Activated CD4-positive, alpha-beta T cell treated with anti-CD3 and anti-CD28 coated beads for 48 hours (primary cell): ENCODE results near the gene PLA1A.

Experiments
- DNase-seq: peaks from one replicate; pipeline ENCODE4 v3.0.0-alpha.2; 2020

PLA1A gene

DNA sequence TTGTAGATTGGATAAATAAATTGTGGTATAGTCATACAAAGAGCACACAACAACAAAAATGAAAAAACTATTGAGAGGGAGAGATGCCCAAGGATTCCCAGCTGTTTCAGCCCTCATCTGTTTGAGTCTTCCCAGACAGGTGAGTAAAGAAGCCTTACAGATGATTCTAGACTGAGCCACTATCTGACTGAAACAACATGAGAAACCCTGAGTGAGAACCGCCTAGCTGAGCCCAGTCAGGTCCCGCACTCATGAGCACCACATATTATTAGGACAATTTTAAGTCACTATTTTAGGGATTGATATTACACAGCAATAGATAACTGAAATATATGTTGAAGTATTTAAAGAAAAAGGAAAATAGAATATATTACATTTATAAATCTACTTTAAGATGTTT is 43.7 kb downstream of the PLA1A start:
- DNase-seq: no peak

- DNase-seq: peak; percentile 33
Measured at GRCh38 chr3:119642746-119643473, 45.2 kb downstream of the PLA1A start.

GRCh38 chr3:119643528-119643927 is 45.8 kb downstream of the PLA1A start:
- no peak for DNase-seq

DNA sequence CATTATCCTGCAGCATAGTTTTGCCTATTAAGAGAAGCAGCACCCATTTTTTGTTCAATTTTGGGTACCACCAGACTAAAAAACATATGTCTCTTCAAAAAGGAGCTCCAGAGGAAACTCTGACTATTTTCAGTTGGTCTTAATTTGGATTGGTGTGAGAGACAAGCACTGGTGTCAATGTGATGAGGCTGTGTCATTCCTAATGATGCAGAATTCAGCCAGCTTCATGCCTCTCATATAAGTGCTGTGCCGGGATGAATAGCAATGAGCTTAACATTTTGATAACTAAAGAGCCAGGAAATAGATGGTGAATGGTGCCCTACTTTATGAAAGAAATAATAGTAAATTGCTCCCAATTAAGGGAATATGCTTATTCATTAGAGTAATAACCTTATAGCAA is 46.8 kb downstream of the PLA1A start:
- no peak for DNase-seq

- no peak for DNase-seq
Measured at GRCh38 chr3:119645813-119646212, 48.1 kb downstream of the PLA1A start.

DNA sequence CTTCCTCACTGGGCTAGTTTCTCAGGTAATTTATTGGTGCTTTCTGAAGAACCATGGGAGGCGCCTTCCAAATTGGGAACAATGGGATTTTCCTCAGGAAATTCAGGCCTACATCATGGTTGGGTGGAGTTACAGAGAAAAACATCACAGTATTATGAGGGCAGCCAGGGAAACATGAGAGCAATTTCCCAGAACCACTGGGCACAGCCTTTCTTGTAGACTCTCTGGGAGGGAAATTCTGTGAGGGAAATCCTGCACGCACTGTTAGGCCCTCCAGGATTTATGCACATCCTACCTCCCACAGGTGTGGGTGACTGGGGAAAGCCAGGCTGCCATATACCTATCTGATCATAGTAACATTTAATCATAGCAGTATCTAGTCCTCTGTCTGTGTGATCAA is 49.5 kb downstream of the PLA1A start:
- no peak for DNase-seq

DNA sequence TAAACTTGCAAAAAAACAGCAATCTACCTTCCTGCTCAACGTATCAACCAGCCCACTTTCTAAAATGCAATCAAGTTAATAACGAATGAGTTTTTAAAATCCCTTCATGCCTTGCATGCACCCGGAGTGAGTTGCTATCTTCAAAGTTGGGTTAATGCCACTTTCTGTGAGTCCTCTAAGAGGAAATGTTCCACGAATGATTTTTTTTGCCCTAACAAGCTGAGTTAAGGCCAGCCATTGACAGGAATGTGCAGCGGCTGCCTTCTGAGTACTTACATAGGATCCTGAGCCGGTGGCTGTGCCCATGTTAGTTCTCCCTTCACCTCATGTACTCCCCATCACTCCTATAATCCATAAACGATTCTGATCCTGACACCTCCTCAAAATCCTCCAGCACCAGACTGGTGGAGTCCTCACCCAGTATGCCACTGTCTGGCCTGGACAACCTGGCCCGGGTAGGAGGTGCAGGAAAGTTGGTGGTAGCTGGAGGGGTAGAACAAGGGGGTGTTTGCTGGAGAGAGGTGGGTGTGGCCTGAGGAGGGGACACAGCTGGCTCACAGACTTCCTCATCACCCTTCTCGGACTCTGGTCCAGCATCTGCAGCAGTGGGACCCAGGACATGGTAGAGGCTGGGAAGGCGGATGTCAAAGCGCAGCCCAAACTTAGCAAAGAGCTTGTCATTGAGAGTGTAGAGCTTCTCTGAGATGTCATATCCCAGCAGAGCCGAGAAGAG is 50.3 kb downstream of the PLA1A start:
- no peak for DNase-seq

DNA sequence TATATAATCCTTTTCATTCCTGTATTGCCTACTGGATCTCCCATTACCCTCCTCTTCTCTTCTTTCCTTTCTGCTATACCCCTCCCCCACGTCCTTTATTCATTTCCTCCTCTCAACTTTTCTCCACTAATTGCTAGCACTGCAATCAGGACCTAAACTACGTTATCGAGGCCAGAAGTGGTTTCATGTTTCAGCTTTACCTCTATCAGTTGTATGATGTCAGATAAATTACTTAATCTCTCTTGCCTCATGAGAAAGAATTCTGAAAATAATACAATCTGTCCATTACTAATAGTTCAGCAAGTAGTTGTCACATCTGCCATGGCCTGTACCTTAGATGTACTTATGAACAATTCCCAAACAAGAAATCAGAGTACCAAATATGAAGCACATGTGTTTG is 52.1 kb downstream of the PLA1A start:
- no peak for DNase-seq

DNA sequence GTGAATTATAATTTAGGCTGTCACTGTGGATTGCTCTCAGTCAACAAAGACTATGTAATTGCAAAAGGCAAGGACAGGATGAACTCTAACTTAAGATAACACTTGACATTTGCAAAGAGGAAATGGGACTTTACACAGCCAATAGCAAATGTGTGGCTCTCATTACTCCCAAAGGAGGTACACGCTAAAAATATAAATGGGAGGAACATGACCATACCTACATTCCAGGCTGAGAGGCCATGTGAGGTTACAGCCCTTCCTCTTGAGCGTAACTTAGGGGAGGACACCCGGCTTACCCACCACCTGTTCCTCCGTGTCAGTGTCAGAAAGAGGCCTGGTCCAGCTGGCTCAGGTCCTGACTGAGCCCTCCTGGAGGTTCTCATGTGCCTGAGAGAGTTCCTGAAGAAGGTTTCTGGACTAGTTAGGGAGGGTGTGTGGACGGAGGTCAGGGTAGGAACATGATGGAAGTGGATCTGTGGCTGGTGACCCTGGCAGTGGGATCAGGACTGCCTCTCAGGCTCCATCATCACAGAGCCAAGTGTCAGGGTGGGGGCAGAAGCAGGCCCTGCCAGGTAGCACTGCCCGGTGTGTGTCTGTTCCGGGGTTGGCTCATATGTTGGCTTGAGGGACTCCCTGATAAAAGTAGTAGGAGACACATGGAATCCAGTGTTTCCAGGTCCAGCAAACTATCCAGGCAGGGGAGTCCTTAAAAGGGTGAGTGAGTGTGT is 54.8 kb downstream of the PLA1A start:
- no peak for DNase-seq

DNA sequence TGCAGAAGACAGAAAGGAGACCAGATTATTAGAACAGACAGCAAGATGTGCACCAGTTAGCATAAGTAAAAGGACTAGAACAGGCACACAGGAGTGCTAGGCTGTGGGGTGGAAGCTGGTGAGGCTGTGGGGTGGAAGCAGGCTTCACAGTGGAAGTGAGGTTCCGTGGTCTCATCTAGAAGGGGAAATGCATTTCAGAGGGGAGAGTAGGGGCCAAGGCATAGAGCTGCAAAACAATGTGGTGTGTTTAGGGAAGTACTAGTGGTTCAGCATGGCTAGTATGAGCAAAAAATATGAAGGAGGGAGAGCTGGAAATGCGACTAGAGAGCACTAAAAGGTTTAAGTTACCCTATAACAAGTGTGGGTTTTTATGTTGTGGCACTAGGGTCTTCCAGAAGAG is 56.2 kb downstream of the PLA1A start:
- DNase-seq: no peak

DNA sequence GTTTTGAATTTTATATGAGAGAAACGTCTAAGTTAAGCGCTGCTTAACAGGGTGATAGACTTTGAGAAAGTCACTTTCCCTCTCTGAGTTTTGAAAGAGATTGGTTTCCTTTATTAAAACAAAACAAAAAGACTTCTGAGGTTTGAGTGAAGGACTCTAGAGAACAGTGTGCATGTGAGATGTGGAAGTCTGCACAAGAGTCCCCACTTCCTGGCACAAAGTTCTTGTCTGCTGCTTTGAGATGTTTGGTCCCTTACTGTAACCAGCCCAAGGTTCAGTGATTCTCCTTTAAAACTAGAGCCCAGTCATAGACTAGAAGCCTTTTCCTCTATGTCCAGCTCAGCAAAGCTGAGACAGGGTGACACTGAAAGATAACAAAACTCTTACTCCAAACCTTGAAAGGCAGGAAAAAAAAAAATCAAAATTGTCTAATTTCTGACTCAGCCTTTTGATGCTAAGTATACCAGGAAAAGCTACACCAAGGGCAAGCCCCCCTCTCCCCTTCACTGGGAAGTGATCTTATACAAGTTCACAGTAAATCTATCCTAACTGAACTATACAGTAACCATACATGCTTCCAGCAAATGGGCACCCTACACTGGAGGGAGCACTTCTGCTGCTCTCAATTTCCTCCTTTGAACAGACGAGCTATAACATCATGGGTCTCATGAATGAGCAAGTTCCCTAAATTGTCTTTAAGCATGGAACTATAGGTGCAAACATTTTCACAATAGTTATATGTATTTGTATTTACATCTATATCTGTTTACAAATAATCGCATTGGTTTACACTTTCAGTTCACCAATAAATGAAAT is 60.4 kb downstream of the PLA1A start:
- DNase-seq: no peak

DNA sequence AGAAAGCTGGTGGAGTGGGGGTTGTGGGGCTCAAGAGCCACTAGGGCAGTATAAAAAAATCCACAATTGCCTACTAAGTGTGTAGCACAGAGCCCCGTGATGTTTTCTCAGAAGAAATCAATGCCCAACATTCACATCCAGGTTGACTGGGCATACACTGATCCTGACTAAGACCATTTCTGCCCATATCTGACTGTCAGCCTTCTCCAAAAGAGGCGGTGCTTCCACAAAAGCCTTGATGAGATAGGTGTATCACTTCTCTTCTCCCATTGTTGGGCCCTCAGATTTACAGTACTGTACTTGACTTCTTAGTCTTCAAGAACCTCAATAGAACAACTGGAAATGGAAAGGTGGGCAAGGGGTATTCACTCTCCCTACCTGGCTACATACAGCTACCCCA is 61.3 kb downstream of the PLA1A start:
- DNase-seq: no peak

DNA sequence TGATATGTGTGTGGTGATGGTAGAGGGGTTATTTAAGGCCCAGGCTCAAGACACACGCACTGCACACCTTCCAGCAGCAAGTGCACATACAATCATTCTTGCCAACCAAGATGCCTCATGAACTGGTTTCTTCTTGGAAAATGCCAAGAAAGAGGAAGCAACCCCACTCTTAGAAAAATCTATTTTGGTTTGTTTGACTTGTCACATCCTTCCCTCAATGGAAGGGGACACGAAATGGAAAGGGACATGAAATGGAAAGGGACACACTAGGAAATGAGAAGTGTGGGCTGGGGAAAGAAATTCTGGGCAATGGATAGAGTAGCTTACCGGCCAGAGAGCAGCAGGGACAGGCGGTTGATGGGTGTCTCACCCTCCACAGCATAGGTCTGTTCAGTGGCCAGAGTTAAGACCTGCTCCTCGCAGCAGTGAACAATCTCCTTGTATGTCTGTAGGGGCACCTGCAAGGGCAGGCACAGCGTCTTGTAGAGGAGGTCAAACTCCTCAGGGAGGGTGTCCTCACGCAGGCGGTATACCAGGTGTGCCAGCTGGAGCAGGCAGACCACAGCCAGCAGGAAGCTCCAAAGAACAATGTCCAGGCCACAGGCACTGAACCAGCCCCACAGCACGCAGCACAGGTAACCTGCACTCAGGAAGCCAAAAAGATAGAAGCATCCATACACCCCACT is 62.1 kb downstream of the PLA1A start:
- no peak for DNase-seq

GRCh38 chr3:119660474-119661440 is 63.1 kb downstream of the PLA1A start, which contains the start of gene POPDC2:
POPDC2 (minus strand) TSS chr3:119660589; CDS start chr3:119660423, 166 bp downstream.
- no peak for DNase-seq

GRCh38 chr3:119662604-119663373 is 65.1 kb downstream of the PLA1A start:
- no peak for DNase-seq

GRCh38 chr3:119663885-119664284 is 66.2 kb downstream of the PLA1A start:
- DNase-seq: no peak

DNA sequence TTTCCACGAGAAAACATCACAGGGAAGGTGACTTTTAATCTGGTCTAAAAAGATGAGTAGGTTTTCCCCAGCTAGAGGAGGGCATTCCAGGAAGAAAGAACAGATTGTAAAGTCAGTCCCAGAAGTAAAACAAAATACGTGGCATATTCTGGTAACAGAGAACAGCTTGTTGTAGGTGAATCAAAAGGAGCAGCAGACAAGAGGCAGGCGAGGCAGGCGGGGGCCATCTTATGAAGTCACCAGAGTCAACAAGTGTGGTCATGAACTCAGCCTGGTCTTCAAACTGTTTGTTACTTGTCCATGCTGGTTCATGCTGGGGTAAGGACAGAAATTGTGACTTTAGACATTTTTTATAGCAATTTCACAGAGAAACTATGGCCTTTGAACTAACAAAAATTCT is 66.7 kb downstream of the PLA1A start:
- DNase-seq: no peak

DNA sequence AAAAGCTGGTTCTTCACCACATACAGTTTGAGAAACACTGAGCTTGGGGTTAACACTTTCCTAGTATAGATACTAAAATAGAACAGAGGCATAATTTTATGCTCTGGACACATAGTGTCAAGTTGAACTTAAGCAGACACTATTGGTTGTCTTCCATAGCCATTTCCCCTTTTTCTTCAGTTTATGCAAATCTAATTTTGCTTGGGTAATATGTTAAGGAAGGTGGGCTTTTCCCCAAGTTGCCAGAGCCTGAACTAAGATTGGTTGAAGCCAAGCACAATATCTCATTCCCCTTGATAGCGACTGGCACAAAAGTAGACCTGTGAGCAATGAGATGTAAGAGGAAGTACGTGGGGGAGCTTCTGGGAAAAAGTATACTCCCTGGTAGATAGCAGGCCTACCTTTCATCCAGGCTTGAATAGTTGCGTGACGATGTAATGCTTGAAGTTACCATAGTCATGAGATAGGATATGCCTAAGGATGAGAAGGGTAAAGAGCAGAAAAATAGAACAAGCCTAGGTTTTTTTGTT is 67.2 kb downstream of the PLA1A start:
- DNase-seq: no peak

DNA sequence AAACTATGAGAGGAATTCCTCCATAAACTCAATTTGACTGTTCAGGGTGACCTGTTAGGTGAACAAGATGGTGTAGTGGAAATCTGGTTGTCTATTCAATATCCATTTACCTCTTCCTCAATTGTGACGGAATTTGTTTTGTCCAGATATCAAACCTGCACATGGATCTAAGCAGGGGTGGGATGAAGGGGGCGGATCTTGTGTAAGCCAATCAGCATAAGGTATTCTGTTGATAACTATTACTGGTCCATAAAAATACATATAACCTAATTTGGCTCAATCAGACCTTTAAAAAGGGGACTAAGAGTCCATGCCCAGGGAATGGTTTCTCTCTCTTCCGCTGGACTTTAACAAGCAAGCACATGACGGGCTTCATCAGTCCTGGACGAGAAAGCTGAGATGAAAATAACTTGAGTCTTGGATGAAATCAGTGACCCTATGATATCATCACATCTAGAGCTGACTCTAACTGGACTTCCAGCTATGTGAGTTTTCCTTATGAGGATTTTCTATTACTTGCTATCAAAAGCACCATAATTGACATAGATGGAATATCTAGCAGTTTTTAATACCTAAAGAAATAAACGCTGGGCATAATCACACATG is 68.4 kb downstream of the PLA1A start:
- no peak for DNase-seq
